K562 (cell line): ENCODE results near the gene ACP4. TPM values are rescaled to one million over a fixed set of nuclear protein-coding genes. Genes with fewer than 3 reads are reported as not detected.

ENCODE experiments used
- ATAC-seq: fragments of 200-7000 bp; cut with Tn5 transposase; 3 replicates; pipeline ENCODE4 v1.9.1; 2020; ENCODE audit warnings: moderate library complexity
- BruUV-seq: library from RNA; stranded (reverse); fragments of 400-500 nt; replicated peaks from 2 replicates; lab custom pipeline; 2021; lab: Mats Ljungman, UMichigan
- CTCF ChIA-PET: fragments of 300-600 bp; formaldehyde crosslinking; extraction: SDS; loops from one replicate; lab custom pipeline; 2021; ENCODE audit warnings: low intra/inter-chr PET ratio; lab: Yijun Ruan, JAX
- POLR2A ChIA-PET: fragments of 300-600, 350-650 bp; sonication (Branson Sonifier 250); formaldehyde crosslinking; extraction: SDS; loops from one replicate; lab custom pipeline; 2021; ENCODE audit warnings: antibody characterized with exemption, inconsistent platforms; lab: Yijun Ruan, JAX
- DNase-seq, 4 experiments: peaks; one replicate each; pipeline versions ENCODE4 v3.0.0 to v3.0.0-alpha.2; 2011 to 2018; ENCODE audit warnings: low spot score in 3 of 4, mixed read lengths in 3 of 4; ENCODE audit errors: extremely low read depth in 1 of 4
- FAIRE-seq: peaks from 2 replicates; lab custom pipeline; 2011; peaks lifted over from hg19 to GRCh38; lab: Jason Lieb, UNC
- H2AFZ ChIP-seq: 2 replicates; pipeline ENCODE4 v1.6.0; 2011; ENCODE audit warnings: low read depth, low read length, control low read depth, inconsistent platforms
- H3K27ac ChIP-seq: fragments of 200-600 bp; 3 replicates; pipeline ENCODE4 v1.8.0; 2011; ENCODE audit warnings: low read depth, mild to moderate bottlenecking, control low read depth, inconsistent platforms, low read length, moderate library complexity, mixed read lengths; ENCODE audit errors: extremely low read depth
- H3K27me3 ChIP-seq, 2 experiments: fragments of 300-600 bp in 1 of 2; 2 replicates in 1 of 2; 3 replicates in 1 of 2; pipeline versions ENCODE4 v1.6.0 to v1.8.0; 2011; ENCODE audit warnings: inconsistent platforms in 2 of 2, low read length in 2 of 2, mild to moderate bottlenecking in 1 of 2, mixed read lengths in 1 of 2, moderate library complexity in 1 of 2; ENCODE audit not compliant: control insufficient read depth in 2 of 2, insufficient read depth in 2 of 2
- H3K36me3 ChIP-seq: fragments of 300-600 bp; 3 replicates; pipeline ENCODE4 v1.8.0; 2011; ENCODE audit warnings: mild to moderate bottlenecking, low read length, inconsistent platforms; ENCODE audit not compliant: control insufficient read depth, insufficient read depth
- H3K4me1 ChIP-seq, 2 experiments: fragments of 200-600 bp in 1 of 2; replicated peaks in 1 of 2; 2 replicates in 1 of 2; 3 replicates in 1 of 2; pipeline versions ENCODE4 v1.5.1 to v1.8.0; 2011; ENCODE audit warnings: inconsistent platforms in 2 of 2, low read length in 2 of 2, mild to moderate bottlenecking in 1 of 2, mixed read lengths in 1 of 2, moderate library complexity in 1 of 2; ENCODE audit not compliant: control insufficient read depth in 2 of 2, insufficient read depth in 2 of 2
- H3K4me2 ChIP-seq: 2 replicates; pipeline ENCODE4 v1.6.1; 2011; ENCODE audit warnings: low read length, control low read depth, inconsistent platforms, mixed read lengths; ENCODE audit not compliant: insufficient read depth
- H3K4me3 ChIP-seq: fragments of 200-600 bp; sonication (generic), shearing (Covaris generic); 2 replicates; pipeline ENCODE4 v1.5.1; 2016; ENCODE audit warnings: control low read depth, inconsistent platforms
- H3K79me2 ChIP-seq: fragments of 200-600 bp; 3 replicates; pipeline ENCODE4 v1.8.0; 2011; ENCODE audit warnings: low read length, inconsistent platforms; ENCODE audit not compliant: control insufficient read depth, insufficient read depth
- H3K9ac ChIP-seq, 2 experiments: 2 replicates each; pipeline versions ENCODE4 v1.6.0 to v1.6.1; 2011; ENCODE audit warnings: low read depth in 2 of 2, low read length in 2 of 2, control low read depth in 1 of 2, inconsistent platforms in 1 of 2, mild to moderate bottlenecking in 1 of 2, mixed read lengths in 1 of 2; ENCODE audit not compliant: insufficient read depth in 1 of 2
- H3K9me1 ChIP-seq: one replicate; pipeline ENCODE4 v1.6.0; 2011; ENCODE audit warnings: inconsistent platforms, mild to moderate bottlenecking, low read length, moderate library complexity; ENCODE audit not compliant: control insufficient read depth, insufficient read depth
- H3K9me3 ChIP-seq: replicated peaks from 2 replicates; pipeline ENCODE4 v1.5.1; 2011; ENCODE audit warnings: low read depth, low read length, inconsistent platforms; ENCODE audit not compliant: control insufficient read depth, insufficient read depth
- H4K20me1 ChIP-seq: replicated peaks from 2 replicates; pipeline ENCODE4 v1.6.1; 2011; ENCODE audit warnings: low read length, inconsistent platforms, mixed read lengths; ENCODE audit not compliant: control insufficient read depth, insufficient read depth
- BRD9 ChIP-seq: fragments of 450-650 bp; IDR thresholded peaks from 2 replicates; pipeline ENCODE4 v1.6.1; 2018; ENCODE audit warnings: low read depth; ENCODE audit not compliant: partially characterized antibody
- CC2D1A ChIP-seq: fragments of 450-650 bp; IDR thresholded peaks from 2 replicates; pipeline ENCODE4 v1.6.1; 2017; ENCODE audit warnings: mild to moderate bottlenecking
- HLTF ChIP-seq: fragments of 450-650 bp; IDR thresholded peaks from 2 replicates; pipeline ENCODE4 v1.6.1; 2016
- KAT8 ChIP-seq: fragments of 450-650 bp; IDR thresholded peaks from 2 replicates; pipeline ENCODE4 v1.6.1; 2016; ENCODE audit warnings: low read depth, mild to moderate bottlenecking
- MAFF ChIP-seq: IDR thresholded peaks from 2 replicates; pipeline ENCODE4 v1.6.1; 2012; ENCODE audit warnings: low read length, improper control_type of control experiment
- ZNF146 ChIP-seq: IDR thresholded peaks from one replicate; pipeline ENCODE4 v1.6.1; 2018; ENCODE audit warnings: missing compliant biosample characterization; ENCODE audit not compliant: unreplicated experiment
- WGBS: fragments of 100-300 bp; shearing (Covaris generic); methylation state at CpG from one replicate; pipeline ENCODE4 v1.1.6; 2016; ENCODE audit warnings: low coverage, mixed read lengths; ENCODE audit not compliant: insufficient coverage; ENCODE audit errors: missing lambda C conversion rate; 5-methylcytosine and 5-hydroxymethylcytosine counted together
- in situ Hi-C: fragments of 300-500 bp; cut with MboI; formaldehyde crosslinking; loops from 4 replicates; pipeline ENCODE4 v1.15.0; 2018; ENCODE audit warnings: inconsistent platforms, mixed read lengths
- intact Hi-C: fragments of 100-400 bp; cut with micrococcal nuclease; formaldehyde crosslinking; loops from 2 replicates; pipeline ENCODE4 v1.14.2; 2022
- polyA plus RNA-seq, 8 experiments: library from polyadenylated mRNA; depleted of rRNA in 4 of 8; stranded (reverse) in 5 of 8; unstranded in 3 of 8; fragments of >200 nt; fragmentation: Nextera tagmentation in 2 of 8; fragmentation: Illumina TruSeq in 1 of 8; extraction: Ambion mirVana in 2 of 8; extraction: Trizol in 1 of 8; gene quantifications; 2 replicates each; pipeline versions ENCODE4 v1.2.1 to v1.2.3, GENCODE V29; 2011 to 2014; ENCODE audit warnings: inconsistent platforms in 1 of 8, missing spikeins in 1 of 8
- total RNA-seq, 7 experiments: library from RNA; depleted of rRNA in 6 of 7; stranded (reverse); fragments of >200 nt in 6 of 7; fragmentation: Illumina TruSeq in 2 of 7; extraction: Trizol in 2 of 7; gene quantifications; 2 replicates each; pipeline versions ENCODE4 v1.2.1 to v1.2.3, GENCODE V29; 2011 to 2021; ENCODE audit warnings: low replicate concordance in 1 of 7
- TF ChIP-seq, protein P1 (sequence below), 3 experiments: fragments of 200-800 bp in 1 of 3; sonication (Bioruptor generic) in 1 of 3; sonication (generic) in 1 of 3; formaldehyde crosslinking in 1 of 3; IDR thresholded peaks; 2 replicates each; pipeline versions ENCODE4 v1.6.1 to v1.8.0; 2016 to 2022; ENCODE audit warnings: mild to moderate bottlenecking in 2 of 3, missing compliant biosample characterization in 2 of 3, missing genetic modification characterization in 2 of 3, missing genetic modification reagents in 1 of 3
- TF ChIP-seq, protein P2 (sequence below): fragments of 450-650 bp; formaldehyde crosslinking; IDR thresholded peaks from 2 replicates; pipeline ENCODE4 v1.4.0; 2020; ENCODE audit warnings: mild to moderate bottlenecking

The ACP4 gene
- total and polyA plus RNA-seq, 9 of the 15 experiments (the other 6 are each of a cell fraction or from before 2014, with no cell fraction given) = not detected

DNA sequence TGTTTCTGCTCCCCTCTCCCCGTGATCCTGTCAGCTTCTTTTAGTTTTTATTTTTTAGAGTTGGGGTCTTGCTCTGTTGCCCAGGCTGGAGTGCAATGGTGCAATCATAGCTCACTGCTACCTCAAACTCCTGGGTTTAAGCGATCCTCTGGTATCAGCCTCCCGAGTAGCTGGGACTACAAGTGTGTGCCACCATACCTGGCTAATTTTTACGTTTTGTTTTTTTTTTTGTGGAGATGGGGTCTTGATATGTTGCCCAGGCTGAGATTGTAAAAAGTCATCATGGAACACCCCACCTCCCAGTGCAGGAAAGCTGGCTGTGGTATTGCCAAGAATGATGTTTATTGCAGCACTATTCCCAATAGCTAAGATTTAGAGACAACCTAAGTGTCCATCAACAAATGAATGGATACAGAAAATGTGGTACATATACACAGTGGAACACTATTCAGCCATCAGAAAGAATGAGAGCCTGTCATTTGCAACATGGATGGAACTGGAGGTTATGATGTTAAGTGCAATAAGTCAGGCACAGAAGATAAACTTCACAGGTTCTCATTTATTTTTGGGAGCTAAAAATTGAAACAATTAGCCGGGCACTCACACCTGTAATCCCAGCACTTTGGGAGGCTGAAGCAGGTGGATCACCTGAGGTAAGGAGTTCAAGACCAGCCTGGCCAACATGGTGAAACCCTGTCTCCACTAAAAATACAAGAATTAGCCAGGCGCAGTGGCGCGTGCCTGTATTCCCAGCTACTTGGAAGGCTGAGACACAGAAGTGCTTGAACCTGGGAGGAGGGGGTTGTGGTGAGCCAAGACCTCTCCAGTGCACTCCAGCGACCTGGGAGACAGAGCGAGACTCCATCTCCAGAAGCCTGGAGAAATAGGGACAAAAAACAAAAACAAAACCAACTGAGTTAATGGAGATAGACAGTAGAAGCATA is 49.8 kb downstream of the ACP4 start (continued):
- TF ChIP-seq, protein P1, sequence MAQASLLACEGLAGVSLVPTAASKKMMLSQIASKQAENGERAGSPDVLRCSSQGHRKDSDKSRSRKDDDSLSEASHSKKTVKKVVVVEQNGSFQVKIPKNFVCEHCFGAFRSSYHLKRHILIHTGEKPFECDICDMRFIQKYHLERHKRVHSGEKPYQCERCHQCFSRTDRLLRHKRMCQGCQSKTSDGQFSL (CRISPR knock-in tag; IDR thresholded peaks at IDR 0.05) = no peak
- TF ChIP-seq, protein P1 (tag; IDR thresholded peaks at IDR 0.05) = no peak

DNA sequence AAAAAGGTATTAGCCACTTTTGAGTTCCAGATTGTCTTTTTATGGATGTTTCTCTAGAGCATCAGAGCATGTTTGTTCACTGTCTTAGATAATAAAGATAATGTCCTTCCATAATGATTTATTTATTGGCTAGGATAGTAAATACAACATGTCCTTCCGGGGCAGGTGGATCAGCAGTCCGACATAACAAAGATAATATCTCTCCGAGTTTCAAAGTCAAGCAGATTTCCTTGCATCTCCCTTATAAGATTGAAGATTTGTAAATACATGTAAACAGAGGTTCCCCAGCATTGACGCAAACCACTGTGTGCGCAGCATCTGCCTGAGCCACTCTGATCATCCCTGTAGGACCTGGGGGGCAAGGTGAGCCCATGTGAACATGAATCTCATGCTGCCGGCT is 51.9 kb downstream of the ACP4 start:
- Histone ChIP-seq H3K27ac (no peak overlapping the region), H3K4me3 (no peak overlapping the region), H2AFZ (no peak overlapping the region), H3K79me2 (no peaks in the 10 kb centered on the region), H4K20me1 (no peaks in the 10 kb centered on the region), H3K9me3 (peaks cover 2% of the 10 kb centered on the region; the same call in 1 of the 2 replicates), H3K4me2 (no peak overlapping the region), H3K9ac (no peak overlapping the region), H3K27me3 (peaks cover 2 to 25% of the 10 kb centered on the region in 2 experiments; a peak in 2 of 5 replicates), H3K4me1 (no peaks in the 10 kb centered on the region; a peak in 1 of 5 replicates), H3K36me3 (no peaks in the 10 kb centered on the region), H3K9me1 (no peaks in the 10 kb centered on the region)
- DNase-seq = no peak
- WGBS = 24% methylated on average over 6 of the region's 6 CpGs
- no peak for FAIRE-seq
- TF ChIP-seq BRD9 (no peak), MAFF (no peak), ZNF146 (CRISPR knock-in tag) (no peak), KAT8 (no peak), CC2D1A (no peak), HLTF (no peak)
- TF ChIP-seq, protein P2, sequence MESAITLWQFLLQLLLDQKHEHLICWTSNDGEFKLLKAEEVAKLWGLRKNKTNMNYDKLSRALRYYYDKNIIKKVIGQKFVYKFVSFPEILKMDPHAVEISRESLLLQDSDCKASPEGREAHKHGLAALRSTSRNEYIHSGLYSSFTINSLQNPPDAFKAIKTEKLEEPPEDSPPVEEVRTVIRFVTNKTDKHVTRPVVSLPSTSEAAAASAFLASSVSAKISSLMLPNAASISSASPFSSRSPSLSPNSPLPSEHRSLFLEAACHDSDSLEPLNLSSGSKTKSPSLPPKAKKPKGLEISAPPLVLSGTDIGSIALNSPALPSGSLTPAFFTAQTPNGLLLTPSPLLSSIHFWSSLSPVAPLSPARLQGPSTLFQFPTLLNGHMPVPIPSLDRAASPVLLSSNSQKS (CRISPR knock-in tag) = no peak
- intact Hi-C loops = no loop called here
- in situ Hi-C loops = no loop called here
- no peak for ATAC-seq
- CTCF ChIA-PET = interaction anchor here (0.5 kb wide), 1 partner anchor 65 kb away, joined by 4 read pairs; no protein-coding TSS in a partner anchor
- POLR2A ChIA-PET = interaction anchor here (0.6 kb wide), 1 partner anchor 37 kb away, joined by 3 read pairs; no protein-coding TSS in a partner anchor
- BruUV-seq = no TSS peak
